Measurements from ENCODE around the gene GYG1.
"Not testable (repeated sequence)": the region's sequence is repeated elsewhere in the genome, so short reads cannot be mapped to it uniquely, and the experiment has no call there.

GYG1 gene

DNA sequence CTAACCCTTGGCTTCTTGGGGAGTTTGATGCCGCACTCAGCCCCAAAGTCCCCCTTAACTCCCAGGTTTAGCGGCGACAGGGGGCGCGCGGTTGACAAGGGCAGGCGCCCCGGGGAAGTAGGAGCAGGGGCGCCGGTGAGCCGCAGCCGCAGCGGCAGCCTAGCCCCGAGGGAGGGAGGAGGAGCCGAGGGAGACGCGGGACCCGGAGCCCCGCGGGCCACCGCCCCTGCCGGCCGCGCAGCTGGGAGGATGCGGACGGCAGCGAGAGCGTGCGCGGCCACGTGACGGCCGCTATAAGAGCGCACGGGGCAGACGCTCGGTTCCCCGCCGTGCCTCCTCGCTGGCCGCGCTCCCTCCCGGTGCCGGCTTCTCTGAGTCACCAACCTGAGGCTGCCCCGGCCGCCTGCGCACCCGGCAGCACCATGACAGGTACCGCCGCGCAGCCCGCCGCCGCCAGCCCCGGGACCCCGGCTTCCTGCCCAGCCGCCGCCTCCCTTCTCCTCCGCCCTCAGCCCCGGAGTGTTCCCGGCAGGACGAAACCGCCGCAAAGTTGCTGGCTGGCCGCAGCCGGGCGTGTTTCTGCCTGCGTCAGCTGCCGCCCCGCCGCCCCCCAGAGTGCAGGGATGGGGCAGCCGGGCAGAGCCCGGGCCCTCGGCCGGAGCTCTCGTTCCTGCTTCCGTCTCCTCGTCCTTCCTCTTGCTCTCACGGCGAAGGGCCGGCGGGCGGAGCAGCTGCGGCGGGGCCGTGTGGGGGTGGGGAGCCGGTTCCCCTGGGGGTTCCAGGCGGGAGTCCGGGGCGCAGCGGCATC lies at the start of gene GYG1:
Gene GYG1 (plus strand): TSS at position 322 of the 808 bp plus-strand sequence. CDS start 101 bp downstream, at position 423.
- peak; percentile 83 for DNase-seq

- peak; percentile 78 for DNase-seq
Observed at GRCh38 chr3:148943506-148944205, 47.7 kb upstream of the GYG1 start.

DNA sequence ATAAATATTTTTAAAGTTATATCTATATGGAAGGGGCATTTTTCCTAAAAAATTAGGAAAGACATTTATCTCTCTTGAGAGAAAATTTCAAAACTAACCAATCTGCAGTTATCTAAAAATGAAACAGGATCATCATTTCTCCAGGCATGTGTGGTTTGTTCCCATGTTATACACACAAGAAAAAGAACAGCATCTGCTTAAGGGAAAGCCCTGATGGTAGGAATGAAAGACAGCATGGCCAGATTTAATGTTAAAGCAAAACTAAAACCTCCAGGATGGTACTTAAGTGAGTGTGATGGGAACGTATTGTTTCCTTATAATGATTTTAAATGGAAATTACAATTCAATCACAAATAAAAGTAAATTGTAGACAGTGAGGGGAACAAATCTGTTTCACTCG lies 46.2 kb upstream of the GYG1 start:
- DNase-seq = no peak

DNA sequence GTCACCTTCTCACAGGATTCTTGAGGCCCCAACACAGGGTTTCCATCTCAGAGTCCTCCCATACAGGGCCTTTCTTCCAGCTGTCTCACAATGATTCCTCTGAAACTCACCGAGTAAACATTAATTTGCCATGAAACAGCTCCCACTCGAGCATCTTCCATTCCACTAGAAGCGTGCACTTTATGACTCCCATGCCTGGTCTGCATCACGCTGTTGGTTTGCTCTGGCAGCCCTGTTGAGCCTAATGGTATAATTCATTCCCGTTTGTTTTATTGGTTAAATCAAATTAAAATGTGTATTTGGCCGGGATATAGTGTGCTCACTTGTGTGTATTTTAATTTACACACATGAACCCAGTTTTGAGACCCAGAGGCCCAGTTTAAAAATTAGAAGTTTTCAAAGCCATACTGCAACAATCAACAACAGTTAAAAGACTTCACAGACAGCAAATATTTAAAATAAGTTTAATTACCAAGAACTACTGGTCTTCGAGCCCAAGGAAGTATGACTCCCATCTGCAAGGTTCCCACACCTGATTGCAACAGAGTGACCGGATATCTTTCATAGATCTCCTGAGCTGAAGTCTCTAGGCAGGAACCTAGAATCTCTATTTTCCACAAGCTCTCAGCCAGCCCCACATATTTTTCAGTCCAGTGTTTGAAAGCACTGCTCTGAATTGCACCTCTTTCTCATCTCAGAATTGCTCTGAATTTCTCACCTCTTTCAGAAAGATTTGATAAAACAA lies 42.3 kb upstream of the GYG1 start:
- no peak for DNase-seq

DNA sequence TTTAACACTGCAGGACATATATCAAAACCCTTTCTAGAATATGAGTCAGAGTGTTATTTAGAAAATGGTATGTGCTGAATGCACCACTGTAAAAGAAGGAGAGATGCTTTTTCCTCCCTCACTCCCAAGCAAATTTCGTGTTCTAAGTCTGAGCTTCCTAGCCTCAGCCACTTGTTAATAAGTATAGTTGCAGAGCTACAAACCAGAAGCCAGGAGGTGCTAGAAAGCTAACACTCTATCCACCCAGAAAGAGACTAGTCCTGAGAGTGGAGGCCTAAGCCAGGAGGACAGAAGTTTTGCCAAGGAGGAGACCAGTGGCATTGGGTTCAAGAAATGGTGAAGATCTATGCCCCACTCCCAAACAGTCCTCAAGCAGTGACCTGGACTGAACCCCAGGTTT lies 40.5 kb upstream of the GYG1 start:
- no peak for DNase-seq

DNA sequence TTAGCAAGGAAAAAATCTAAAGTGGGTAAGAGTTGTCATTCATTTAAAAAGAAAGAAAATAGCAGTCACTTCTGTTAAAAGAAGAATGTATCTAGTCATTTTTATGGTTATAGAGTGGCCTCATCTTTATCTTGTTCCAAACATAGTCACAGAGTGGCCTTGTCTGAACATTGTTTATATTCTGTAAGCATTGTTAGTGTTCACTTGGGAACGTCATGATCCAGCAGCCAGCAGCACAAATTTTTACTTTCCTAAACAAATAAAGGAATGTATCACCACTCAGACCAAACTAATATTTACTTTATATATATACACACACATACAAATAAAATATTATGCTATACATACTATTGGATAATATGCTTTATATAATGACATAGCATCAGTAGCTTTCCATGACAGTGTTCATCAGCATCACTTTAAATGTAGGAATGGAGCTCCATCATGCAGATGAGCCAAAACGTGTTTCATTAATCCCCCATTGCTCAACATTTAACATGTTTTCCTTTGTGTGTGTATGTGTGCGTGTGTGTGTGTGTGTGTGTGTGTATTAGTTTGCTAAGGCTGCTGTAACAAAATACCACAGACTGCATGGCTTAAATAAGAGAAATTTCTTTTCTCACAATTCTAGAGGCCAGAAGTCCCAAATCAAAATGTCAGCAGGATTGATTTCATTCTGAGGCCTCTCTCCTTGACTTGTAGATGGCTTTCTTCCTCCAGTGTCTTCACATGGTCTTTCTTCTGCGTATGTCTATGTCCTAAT lies 39.6 kb upstream of the GYG1 start:
- no peak for DNase-seq

- DNase-seq = no peak
Observed at GRCh38 chr3:148953094-148953493, 38.2 kb upstream of the GYG1 start.

- no peak for DNase-seq
Observed at GRCh38 chr3:148954981-148955380, 36.4 kb upstream of the GYG1 start.

DNA sequence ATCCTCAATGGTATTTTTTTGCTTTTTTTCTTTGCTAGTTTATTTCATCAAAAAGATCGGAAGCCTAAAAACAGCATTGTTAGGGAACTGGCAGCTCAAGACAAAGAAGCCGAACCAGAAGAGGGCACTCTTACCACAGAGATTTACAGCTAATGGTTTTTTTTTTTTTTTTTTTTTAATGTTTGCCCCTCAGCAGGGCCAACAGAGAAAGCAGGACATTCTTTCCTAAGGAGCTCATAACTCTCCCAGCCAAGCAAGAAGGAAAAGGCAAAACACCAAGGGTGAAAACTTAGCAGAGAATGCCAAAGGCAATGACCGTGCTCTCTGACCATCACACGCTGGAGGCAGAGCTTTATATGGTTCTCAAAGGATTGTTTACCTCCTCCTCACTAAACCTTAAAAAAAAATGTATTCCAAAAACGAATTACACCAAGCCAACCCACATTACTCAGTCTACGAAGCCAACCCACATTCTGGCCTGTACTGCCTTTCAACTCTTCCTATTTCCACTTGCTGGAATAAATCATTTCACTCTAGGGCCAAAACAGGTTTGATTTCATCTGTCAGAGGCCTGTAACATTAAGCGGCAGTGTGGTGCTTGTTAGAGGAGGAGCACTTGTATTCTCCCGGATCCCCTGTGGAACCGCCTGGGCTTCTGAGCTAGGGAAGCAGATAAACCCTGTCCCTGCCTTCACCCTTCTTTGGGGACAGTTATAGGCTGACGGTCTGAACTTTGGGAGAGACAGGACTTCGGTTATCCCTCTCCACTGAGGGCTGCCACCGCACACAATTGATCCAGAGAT lies 35.6 kb upstream of the GYG1 start:
- peak; percentile 65 for DNase-seq

- DNase-seq = no peak
Observed at GRCh38 chr3:148957586-148957985, 33.8 kb upstream of the GYG1 start.

- no peak for DNase-seq
Observed at GRCh38 chr3:148958696-148959095, 32.6 kb upstream of the GYG1 start.

GRCh38 chr3:148962513-148962912 lies 28.8 kb upstream of the GYG1 start:
- DNase-seq = no peak

DNA sequence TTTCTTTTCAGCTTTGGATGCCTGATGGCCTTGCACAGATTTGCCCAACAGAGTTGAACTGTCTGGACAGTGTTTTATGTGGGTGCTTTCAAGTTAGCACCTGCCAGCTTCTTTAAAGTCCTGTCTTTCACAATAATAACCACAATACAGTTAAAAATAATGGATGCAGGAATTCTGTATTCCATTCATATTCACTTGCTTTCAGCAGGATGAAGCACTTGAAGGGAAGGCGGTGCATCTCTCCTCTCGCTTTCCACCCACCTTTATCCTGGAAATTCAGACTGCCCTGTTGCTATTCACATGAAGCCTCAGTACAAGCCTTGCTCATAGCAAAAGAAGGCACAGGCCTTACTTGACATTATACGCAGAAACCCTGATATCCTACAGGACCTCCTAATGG lies 26.5 kb upstream of the GYG1 start:
- DNase-seq = no peak

DNA sequence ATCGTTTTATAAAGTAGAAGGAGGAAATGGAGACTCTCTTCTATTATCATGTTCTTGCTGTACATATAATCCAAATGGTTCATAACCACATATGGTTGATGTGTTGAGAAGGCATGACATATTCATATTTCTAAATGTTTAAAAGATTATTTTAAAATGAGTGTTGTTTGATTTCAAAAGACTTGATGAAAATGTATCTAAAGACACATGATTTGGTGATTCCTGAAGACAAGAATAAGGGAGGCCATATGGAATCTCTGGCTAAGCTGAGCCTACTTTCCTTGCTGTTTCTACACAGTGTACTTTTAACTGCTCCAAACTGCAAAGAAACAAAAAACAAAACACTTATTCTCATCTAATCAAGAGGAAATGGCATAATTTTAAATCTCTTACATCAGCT lies 23.0 kb upstream of the GYG1 start:
- no peak for DNase-seq

DNA sequence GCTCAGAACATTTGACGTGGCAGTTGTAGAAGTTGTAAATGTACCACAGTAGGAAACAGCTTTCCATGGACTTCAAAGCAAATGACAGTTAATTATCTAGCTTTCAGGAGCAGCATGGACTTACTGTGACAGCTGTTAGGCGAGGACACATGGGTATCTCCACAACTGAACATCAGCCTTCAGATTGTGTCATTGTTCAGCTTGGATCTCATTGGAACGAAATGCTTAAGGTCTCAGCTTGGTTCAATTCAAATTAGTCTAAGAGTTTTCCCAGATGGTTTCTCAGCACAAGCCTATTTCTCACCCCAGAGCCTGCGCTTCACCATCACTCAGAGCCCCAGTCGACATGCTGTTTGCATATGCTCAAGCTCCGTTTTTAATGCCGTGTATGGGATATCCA lies 21.1 kb upstream of the GYG1 start:
- no peak for DNase-seq

DNA sequence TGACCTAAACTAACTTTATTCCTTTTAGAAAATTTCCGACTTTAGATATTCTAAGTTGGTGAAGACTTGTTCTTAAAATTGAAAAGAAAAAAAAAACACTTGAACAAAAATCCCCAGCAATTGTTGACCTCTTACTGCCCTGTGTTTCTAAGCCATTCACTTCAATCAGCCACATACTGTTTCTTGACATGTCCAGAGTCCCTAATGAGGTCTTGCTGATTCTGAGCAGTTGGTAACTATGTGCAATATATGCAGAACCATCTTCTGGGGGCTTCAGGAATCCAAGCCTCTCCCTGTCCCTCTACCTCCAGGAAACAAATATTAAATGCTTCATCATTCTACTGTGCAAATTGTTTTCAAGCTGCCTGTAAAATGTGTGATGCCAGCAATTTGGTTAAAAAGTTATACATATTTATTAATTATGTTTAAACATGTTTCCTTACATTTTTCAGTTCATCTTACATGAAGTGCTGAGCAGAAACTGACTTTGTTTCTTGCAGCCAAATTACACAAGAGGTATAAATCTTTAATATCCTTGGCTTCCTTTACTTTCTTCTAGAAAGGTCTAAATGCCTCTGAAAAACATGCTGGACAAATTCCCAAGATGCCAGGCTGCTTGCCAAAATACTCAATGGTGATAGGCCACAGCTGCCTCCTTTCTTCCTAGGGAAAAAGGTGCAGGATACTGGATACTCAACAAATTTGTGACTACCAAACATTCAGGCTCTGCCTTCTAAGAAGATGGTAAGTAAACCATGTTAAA lies 19.8 kb upstream of the GYG1 start:
- peak; percentile 14 for DNase-seq

DNA sequence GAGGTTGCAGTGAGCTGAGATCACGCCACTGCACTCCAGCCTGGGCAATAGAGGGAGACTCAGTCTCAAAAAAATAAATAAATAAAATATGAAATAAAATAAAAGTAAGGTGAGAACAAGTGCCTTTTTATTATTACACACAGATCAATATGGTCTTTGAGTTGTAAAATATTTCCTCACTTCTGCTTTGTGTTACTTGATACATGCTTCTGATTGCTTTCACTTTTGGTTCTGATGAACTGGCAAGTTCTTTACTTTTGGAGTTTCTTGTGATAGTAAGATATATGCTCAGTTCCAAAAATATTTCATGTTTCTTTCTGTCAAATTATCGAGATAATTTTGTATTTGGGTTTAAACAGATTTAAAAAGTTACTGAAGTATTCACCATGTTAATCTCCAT lies 16.6 kb upstream of the GYG1 start:
- DNase-seq = no peak

DNA sequence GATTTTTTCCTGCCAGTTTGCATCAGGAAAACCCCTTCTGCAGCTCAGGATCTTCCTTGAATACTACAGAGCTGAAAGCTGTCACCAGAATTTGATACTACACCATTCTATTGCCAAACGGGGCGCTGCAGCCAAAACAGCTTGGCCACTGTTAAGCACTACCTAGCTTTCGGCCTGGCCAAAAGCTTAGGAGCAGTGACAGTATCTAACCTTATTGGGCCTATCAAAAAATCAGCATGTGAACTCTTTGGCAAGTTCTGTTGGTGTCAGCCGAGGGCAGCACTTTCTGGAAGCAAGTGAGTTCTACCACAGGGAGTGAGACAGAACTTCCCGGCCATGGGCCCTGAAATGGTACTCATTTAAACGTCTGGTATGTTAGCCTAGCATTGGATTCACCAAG lies 16.1 kb upstream of the GYG1 start:
- no peak for DNase-seq

- no peak for DNase-seq
Observed at GRCh38 chr3:148975696-148976095, 15.6 kb upstream of the GYG1 start.

DNA sequence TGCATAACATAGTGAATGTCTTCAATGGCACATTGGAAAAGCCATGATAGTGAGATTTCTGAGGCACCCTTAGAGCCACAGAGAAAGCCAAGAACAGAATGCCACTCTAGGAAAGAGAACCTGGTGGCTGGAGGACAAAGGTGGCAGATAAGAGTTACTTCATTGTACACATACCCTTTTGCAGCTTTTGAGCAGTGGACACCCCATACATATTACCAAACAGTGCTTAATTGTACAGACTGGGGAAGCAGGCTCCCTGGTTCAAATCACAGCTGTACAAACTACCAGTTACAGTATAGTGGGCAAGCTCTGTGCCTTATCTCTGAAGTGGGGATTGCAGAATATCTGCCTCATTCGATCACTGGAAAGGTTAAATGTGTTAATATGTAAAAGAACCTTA lies 10.1 kb upstream of the GYG1 start:
- DNase-seq = no peak

DNA sequence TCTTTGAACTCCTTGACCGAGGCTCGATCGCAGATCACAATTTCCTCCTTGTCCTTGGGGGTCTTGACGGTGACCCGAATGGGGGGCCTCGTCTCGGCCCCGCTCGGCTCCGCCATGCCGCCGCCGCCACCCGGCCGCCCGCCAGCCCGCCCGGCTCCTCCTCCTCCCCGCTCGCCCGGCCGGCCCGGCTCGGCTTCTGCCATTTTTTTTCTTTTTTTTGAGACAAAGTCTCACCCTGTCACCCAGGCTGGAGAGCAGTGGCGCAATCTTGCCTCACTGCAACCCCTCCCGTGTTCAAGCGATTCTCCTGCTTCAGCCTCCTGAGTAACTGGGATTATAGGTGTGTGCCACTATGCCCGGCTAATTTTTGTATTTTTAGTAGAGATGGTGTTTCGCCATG lies 3.8 kb upstream of the GYG1 start:
- not testable (repeated sequence) for DNase-seq
